NOMO-1 treated with dmso at 0.1 percent for 144 hours (cell line): ENCODE data around the gene TRIM32.

ENCODE experiments used
- DNase-seq: peaks from one replicate; lab custom pipeline; 2025; ENCODE audit not compliant: unreplicated experiment; lab: John Stamatoyannopoulos, UW

The TRIM32 gene

DNA sequence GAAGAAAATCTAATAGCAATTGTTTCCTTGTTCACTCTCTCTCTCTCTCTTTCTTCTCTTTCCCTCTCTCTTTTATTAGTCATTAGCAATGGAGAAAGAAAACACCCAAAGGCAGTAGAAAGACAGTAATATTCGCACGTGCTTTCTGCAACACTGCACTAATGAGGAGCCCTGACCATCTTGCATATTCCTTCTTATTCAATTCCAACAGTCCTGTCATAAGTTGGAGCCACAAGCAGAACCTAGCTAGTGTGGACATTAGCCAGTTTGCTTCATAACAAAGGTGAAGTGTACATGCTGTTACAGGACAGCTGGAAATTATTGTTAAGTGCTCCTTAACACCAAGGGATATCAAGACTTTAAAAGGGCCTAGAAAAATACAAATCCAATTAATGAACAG, 63.4 kb downstream of the TRIM32 start:
- no peak for DNase-seq
